Peyer's patch (tissue), 4 donors: Measurements from ENCODE around the gene ERCC2. TPM values are rescaled to one million over a fixed set of nuclear protein-coding genes. Genes with fewer than 3 reads are reported as not detected.

Experiments used
- DNase-seq, 3 donors: peaks; one replicate each; pipeline ENCODE4 v3.0.0-alpha.2; 2017 to 2019
- H3K27ac ChIP-seq, 4 donors: fragments of 200-600 bp; sonication (generic); one replicate each; pipeline ENCODE4 v1.5.1; 2016 to 2019
- H3K27me3 ChIP-seq, 2 donors: fragments of 200-600 bp; sonication (generic); one replicate each; pipeline ENCODE4 v1.5.1; 2019
- H3K36me3 ChIP-seq, 3 donors: fragments of 200-600 bp; sonication (generic); one replicate each; pipeline ENCODE4 v1.5.1; 2016 to 2019
- H3K4me1 ChIP-seq, 4 donors: fragments of 200-600 bp; sonication (generic); one replicate each; pipeline ENCODE4 v1.5.1; 2016 to 2019
- H3K4me3 ChIP-seq, 4 donors: fragments of 200-600 bp; sonication (generic); 1 replicate in 3 of 4; 2 replicates in 1 of 4; pipeline ENCODE4 v1.5.1; 2016 to 2019; ENCODE audit warnings: mild to moderate bottlenecking in 1 of 4
- H3K9me3 ChIP-seq, 4 donors: fragments of 200-600 bp; sonication (generic); one replicate each; pipeline ENCODE4 v1.5.1; 2016 to 2019; ENCODE audit warnings: mild to moderate bottlenecking in 1 of 4
- CTCF ChIP-seq, 6 experiments: fragments of 450-650 bp in 4 of 6; fragments of 200-600 bp in 2 of 6; sonication (generic) in 1 of 6; IDR thresholded peaks; one replicate each; pipeline ENCODE4 v1.5.1; 2017 to 2019; ENCODE audit warnings: antibody characterized with exemption in 6 of 6, mild to moderate bottlenecking in 3 of 6, moderate library complexity in 1 of 6
- POLR2A ChIP-seq, 2 donors: fragments of 450-650 bp; IDR thresholded peaks; one replicate each; pipeline ENCODE4 v1.5.1; 2017; ENCODE audit warnings: antibody characterized with exemption in 2 of 2, mild to moderate bottlenecking in 2 of 2, moderate library complexity in 2 of 2
- total RNA-seq, 4 donors: library from RNA; depleted of rRNA; stranded (reverse); fragments of >200 nt; gene quantifications; one replicate each; pipeline ENCODE4 v1.1.0, GENCODE V29; 2016

The ERCC2 gene
- total RNA-seq, 4 donors from 2014 or later: 12.3 to 23.9 (median 14.3) TPM

GRCh38 chr19:45351401-45351952, 18.9 kb downstream of the ERCC2 start:
- no peak for DNase-seq
- TF ChIP-seq POLR2A (IDR thresholded peaks at IDR 0.05) (no peak), CTCF (IDR thresholded peaks at IDR 0.05) (no peak)
- Histone ChIP-seq H3K9me3 (no peaks in the 10 kb centered on the region), H3K4me1 (no peaks in the 10 kb centered on the region), H3K27me3 (no peaks in the 10 kb centered on the region), H3K36me3 (peaks cover 0 to 13% (median 0%) of the 10 kb centered on the region in 3 donors), H3K4me3 (no peak overlapping the region), H3K27ac (no peak overlapping the region)

GRCh38 chr19:45350477-45351058, 19.8 kb downstream of the ERCC2 start:
- no peak overlapping the region for H3K27ac ChIP-seq
- no peak for DNase-seq
- no peaks in the 10 kb centered on the region for H3K9me3 ChIP-seq
- no peak overlapping the region for H3K4me3 ChIP-seq
- H3K36me3 ChIP-seq: peaks cover 0 to 13% (median 0%) of the 10 kb centered on the region in 3 donors
- TF ChIP-seq CTCF (IDR thresholded peaks at IDR 0.05): no peak
- no peak for TF ChIP-seq POLR2A (IDR thresholded peaks at IDR 0.05)
- H3K27me3 ChIP-seq: no peaks in the 10 kb centered on the region
- no peaks in the 10 kb centered on the region for H3K4me1 ChIP-seq

- no peak for DNase-seq
- no peak for TF ChIP-seq POLR2A (IDR thresholded peaks at IDR 0.05)
- TF ChIP-seq CTCF (IDR thresholded peaks at IDR 0.05): no peak
- H3K36me3 ChIP-seq: peaks cover 0 to 13% (median 0%) of the 10 kb centered on the region in 3 donors
These were observed 20.9 kb downstream of the ERCC2 start for GRCh38 chr19:45349430-45349941.

GRCh38 chr19:45349126-45349415, 21.3 kb downstream of the ERCC2 start:
- Histone ChIP-seq H3K4me3 (no peak overlapping the region), H3K36me3 (peaks cover 0 to 13% (median 0%) of the 10 kb centered on the region in 3 donors), H3K9me3 (no peaks in the 10 kb centered on the region), H3K27me3 (no peaks in the 10 kb centered on the region), H3K27ac (no peak overlapping the region), H3K4me1 (no peaks in the 10 kb centered on the region)
- TF ChIP-seq CTCF (IDR thresholded peaks at IDR 0.05): no peak
- no peak for TF ChIP-seq POLR2A (IDR thresholded peaks at IDR 0.05)
- DNase-seq: no peak

More at GRCh38 chr19:45349430-45349941, 20.9 kb downstream of the ERCC2 start:
- Histone ChIP-seq H3K27me3 (no peaks in the 10 kb centered on the region), H3K9me3 (no peaks in the 10 kb centered on the region), H3K4me3 (no peak overlapping the region), H3K4me1 (no peaks in the 10 kb centered on the region), H3K27ac (no peak overlapping the region)

- no peaks in the 10 kb centered on the region for H3K9me3 ChIP-seq
- H3K27me3 ChIP-seq: no peaks in the 10 kb centered on the region
- TF ChIP-seq POLR2A (IDR thresholded peaks at IDR 0.05): no peak
- TF ChIP-seq CTCF (IDR thresholded peaks at IDR 0.05): no peak
These were observed 21.8 kb downstream of the ERCC2 start for GRCh38 chr19:45348367-45349125.

More at GRCh38 chr19:45348367-45349125, 21.8 kb downstream of the ERCC2 start:
- DNase-seq: no peak
- H3K4me1 ChIP-seq: no peaks in the 10 kb centered on the region
- no peak overlapping the region for H3K4me3 ChIP-seq
- H3K36me3 ChIP-seq: peaks cover 0 to 13% (median 0%) of the 10 kb centered on the region in 3 donors
- no peak overlapping the region for H3K27ac ChIP-seq
